Upper lobe of right lung (tissue), 1 donor: ENCODE results near the gene SLC13A3. TPM values are rescaled to one million over a fixed set of nuclear protein-coding genes. Genes with fewer than 3 reads are reported as not detected.

Source experiments
- ATAC-seq: fragments of 200-7000 bp; cut with Tn5 transposase; one replicate; pipeline ENCODE4 v1.9.1; 2020; ENCODE audit warnings: mild to moderate bottlenecking, moderate library complexity
- DNase-seq: peaks from one replicate; pipeline ENCODE4 v3.0.0-alpha.2; 2020
- H3K27ac ChIP-seq: fragments of 200-600 bp; one replicate; pipeline ENCODE4 v1.8.0; 2022
- H3K27me3 ChIP-seq: fragments of 200-600 bp; one replicate; pipeline ENCODE4 v1.8.0; 2022; ENCODE audit warnings: mild to moderate bottlenecking
- H3K36me3 ChIP-seq: fragments of 200-600 bp; one replicate; pipeline ENCODE4 v1.8.0; 2022
- H3K4me1 ChIP-seq: fragments of 200-600 bp; one replicate; pipeline ENCODE4 v1.8.0; 2022
- H3K4me3 ChIP-seq: fragments of 200-600 bp; one replicate; pipeline ENCODE4 v1.8.0; 2022; ENCODE audit warnings: mild to moderate bottlenecking
- H3K9me3 ChIP-seq: fragments of 200-600 bp; one replicate; pipeline ENCODE4 v1.8.0; 2022
- CTCF ChIP-seq: fragments of 200-600 bp; IDR thresholded peaks from one replicate; pipeline ENCODE4 v1.8.0; 2022; ENCODE audit warnings: antibody characterized with exemption
- intact Hi-C: fragments of 100-400 bp; cut with DNase I; formaldehyde crosslinking; loops from one replicate; pipeline ENCODE4 v1.11.0; 2022
- long read RNA-seq: library from polyadenylated mRNA; unstranded; transcript quantifications from one replicate; pipeline ENCODE4 v2.0.0, GENCODE V29; 2021
- total RNA-seq: library from RNA; stranded (reverse); fragmentation: NEBNext Ultra II Directional; extraction: Animal tissue kit (Norgen Biotek cat#: 25700); gene quantifications from one replicate; pipeline ENCODE4 v1.2.1, GENCODE V29; 2021
- donor health status: DM: no; HTN: yes; CAD: no; lungs with severe emphysema.

SLC13A3 gene
- 1.6 TPM for total RNA-seq
- long read RNA-seq, partial matches to known transcripts, result 1 of 2 reads
- long read RNA-seq, other reads (novel, unspliced or antisense), result 1 of 2 reads

- no peaks in the 10 kb centered on the region for H3K36me3 ChIP-seq
- intact Hi-C loops, result no loop called here
- ATAC-seq, result peak; percentile 21
- peaks cover 21% of the 10 kb centered on the region for H3K27me3 ChIP-seq
- no peaks in the 10 kb centered on the region for H3K9me3 ChIP-seq
- no peaks in the 10 kb centered on the region for H3K4me1 ChIP-seq
- no peak for DNase-seq
- TF ChIP-seq CTCF, result no peak
- H3K4me3 ChIP-seq, result no peak within 1 kb of the TSS
- no peak within 1 kb of the TSS for H3K27ac ChIP-seq
Measured at GRCh38 chr20:46651091-46651962, at the start of gene SLC13A3. TSS of gene SLC13A3 (minus strand) at chr20:46651459. CDS start at chr20:46651421, 38 bp downstream.

- no peak overlapping the region for H3K27ac ChIP-seq
- no peak for TF ChIP-seq CTCF
- intact Hi-C loops, result no loop called here
- H3K4me1 ChIP-seq, result peaks cover 4% of the 10 kb centered on the region
- no peaks in the 10 kb centered on the region for H3K36me3 ChIP-seq
- H3K9me3 ChIP-seq, result no peaks in the 10 kb centered on the region
- DNase-seq, result no peak
- peaks cover 6% of the 10 kb centered on the region for H3K27me3 ChIP-seq
- H3K4me3 ChIP-seq, result no peak overlapping the region
- no peak for ATAC-seq
Measured at GRCh38 chr20:46701057-46701456, 49.8 kb upstream of the SLC13A3 start.

- no peaks in the 10 kb centered on the region for H3K36me3 ChIP-seq
- H3K27ac ChIP-seq, result no peak overlapping the region
- peaks cover 4% of the 10 kb centered on the region for H3K4me1 ChIP-seq
- no peak for TF ChIP-seq CTCF
- DNase-seq (no peak), ATAC-seq (no peak)
- intact Hi-C loops, result no loop called here
- H3K27me3 ChIP-seq, result peaks cover 6% of the 10 kb centered on the region
- no peaks in the 10 kb centered on the region for H3K9me3 ChIP-seq
- H3K4me3 ChIP-seq, result no peak overlapping the region
Measured at GRCh38 chr20:46700481-46700880, 49.2 kb upstream of the SLC13A3 start.

GRCh38 chr20:46699651-46700359, 48.5 kb upstream of the SLC13A3 start:
- peak; percentile 46 for TF ChIP-seq CTCF
- DNase-seq, result no peak
- intact Hi-C loops, result no loop called here

GRCh38 chr20:46698788-46699187, 47.5 kb upstream of the SLC13A3 start:
- Histone ChIP-seq H3K36me3 (no peaks in the 10 kb centered on the region), H3K4me1 (no peaks in the 10 kb centered on the region), H3K9me3 (no peaks in the 10 kb centered on the region), H3K4me3 (no peak overlapping the region), H3K27ac (no peak overlapping the region), H3K27me3 (peaks cover 6% of the 10 kb centered on the region)
- intact Hi-C loops, result no loop called here
- DNase-seq (no peak), ATAC-seq (no peak)
- no peak for TF ChIP-seq CTCF

More at GRCh38 chr20:46699651-46700359, 48.5 kb upstream of the SLC13A3 start:
- peaks cover 6% of the 10 kb centered on the region for H3K27me3 ChIP-seq
- H3K9me3 ChIP-seq, result no peaks in the 10 kb centered on the region
- no peaks in the 10 kb centered on the region for H3K4me1 ChIP-seq
- no peak overlapping the region for H3K4me3 ChIP-seq
- no peaks in the 10 kb centered on the region for H3K36me3 ChIP-seq
- H3K27ac ChIP-seq, result no peak overlapping the region
- ATAC-seq, result peak; percentile 75
